ENCODE data around the gene FOXP1.

GRCh38 chr3:71413572-71413971 is 170.0 kb downstream of the FOXP1 start:
- TF ChIP-seq CTCF (IDR thresholded peaks at IDR 0.05 in 4 of 5, conservative IDR thresholded peaks at IDR 0.05 in 1 of 5) (no peak), POLR2A (IDR thresholded peaks at IDR 0.05) (no peak)
